HUES64 (cell line): ENCODE data around the gene DLX3. TPM values are rescaled to one million over a fixed set of nuclear protein-coding genes. Genes with fewer than 3 reads are reported as not detected.
A peak's percentile ranks its signal among the peaks of the same experiment; 100 is the strongest.
"Not testable (repeated sequence)": the region's sequence is repeated elsewhere in the genome, so short reads cannot be mapped to it uniquely, and the experiment has no call there.

Experiments
- H3K27ac ChIP-seq: 2 replicates; pipeline ENCODE4 v1.7.0; 2013; ENCODE audit warnings: low read depth, low read length, inconsistent platforms
- H3K27me3 ChIP-seq: 2 replicates; pipeline ENCODE4 v1.6.1; 2013; ENCODE audit warnings: mild to moderate bottlenecking, low read length; ENCODE audit not compliant: insufficient read depth
- H3K36me3 ChIP-seq: 2 replicates; pipeline ENCODE4 v1.6.1; 2013; ENCODE audit warnings: mild to moderate bottlenecking, low read length; ENCODE audit not compliant: insufficient read depth
- H3K4me1 ChIP-seq: 2 replicates; pipeline ENCODE4 v1.6.1; 2013; ENCODE audit warnings: mild to moderate bottlenecking, low read length, moderate library complexity; ENCODE audit not compliant: insufficient read depth
- H3K4me3 ChIP-seq: 2 replicates; pipeline ENCODE4 v1.5.1; 2013; ENCODE audit warnings: mild to moderate bottlenecking, low read length, moderate library complexity
- H3K9ac ChIP-seq: 2 replicates; pipeline ENCODE4 v1.6.1; 2013; ENCODE audit warnings: mild to moderate bottlenecking, low read depth, low read length
- H3K9me3 ChIP-seq: 2 replicates; pipeline ENCODE4 v1.6.1; 2013; ENCODE audit warnings: low read depth, low read length; ENCODE audit not compliant: insufficient read depth
- WGBS: fragments of 150-250, 120-280 bp; methylation state at CpG from one replicate; pipeline ENCODE4 v1.1.7; 2013; ENCODE audit warnings: missing lambda C conversion rate; 5-methylcytosine and 5-hydroxymethylcytosine counted together
- polyA plus RNA-seq, 2 experiments: library from polyadenylated mRNA; stranded (reverse); fragments of 50-300 nt; gene quantifications; one replicate each; pipeline ENCODE4 v1.2.3, GENCODE V29; 2013

DLX3 gene
- 0.40 TPM for polyA plus RNA-seq (2013, experiment 1 of 2)
- polyA plus RNA-seq (2013, experiment 2 of 2) = 0.32 TPM

DNA sequence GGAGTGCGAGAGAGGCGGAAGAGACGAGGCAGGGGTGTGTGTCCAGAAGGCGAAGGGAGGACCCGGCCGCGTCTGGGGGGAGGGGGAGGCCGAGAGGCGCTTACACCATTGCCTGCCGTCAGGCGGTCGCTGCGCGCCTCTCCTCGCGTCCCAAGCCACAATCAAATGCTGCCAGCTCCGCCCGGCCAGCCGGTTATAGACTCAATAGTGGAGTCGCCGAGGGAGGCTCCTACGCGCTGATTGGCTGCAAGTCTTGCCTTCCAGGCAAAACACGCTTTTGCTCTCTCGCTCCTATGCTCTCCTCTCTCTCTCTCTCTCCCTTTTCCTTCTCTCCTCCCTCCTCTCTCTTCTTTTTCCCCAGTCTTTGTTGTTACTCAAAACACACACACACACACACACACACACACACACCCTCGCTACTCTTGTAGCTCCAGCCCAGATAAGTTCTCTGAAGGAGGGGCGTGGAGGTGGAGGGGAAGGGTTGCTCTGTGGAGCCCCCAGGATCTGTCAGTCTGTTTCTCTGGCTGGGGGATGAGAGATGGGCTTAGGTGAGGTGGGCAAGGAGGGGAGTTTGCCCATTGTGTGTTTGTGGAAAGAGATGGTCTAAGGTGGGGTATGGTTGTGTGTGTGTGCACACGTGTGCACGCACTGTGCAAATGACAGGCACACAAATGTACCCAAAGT lies at the start of gene DLX3:
Gene DLX3, minus strand, starts transcription at position 170 of the 684 bp plus-strand sequence. CDS start 226 bp downstream, outside the sequence.
- Histone ChIP-seq H3K36me3 (no peaks in the 10 kb centered on the region), H3K27me3 (peaks cover 90% of the 10 kb centered on the region), H3K9ac (no peak within 1 kb of the TSS), H3K27ac (no peak within 1 kb of the TSS), H3K9me3 (no peaks in the 10 kb centered on the region), H3K4me1 (peaks cover 15% of the 10 kb centered on the region), H3K4me3 (peak within 1 kb of the TSS; percentile 47)
- WGBS = 3% methylated on average over 28 of the region's 29 CpGs

DNA sequence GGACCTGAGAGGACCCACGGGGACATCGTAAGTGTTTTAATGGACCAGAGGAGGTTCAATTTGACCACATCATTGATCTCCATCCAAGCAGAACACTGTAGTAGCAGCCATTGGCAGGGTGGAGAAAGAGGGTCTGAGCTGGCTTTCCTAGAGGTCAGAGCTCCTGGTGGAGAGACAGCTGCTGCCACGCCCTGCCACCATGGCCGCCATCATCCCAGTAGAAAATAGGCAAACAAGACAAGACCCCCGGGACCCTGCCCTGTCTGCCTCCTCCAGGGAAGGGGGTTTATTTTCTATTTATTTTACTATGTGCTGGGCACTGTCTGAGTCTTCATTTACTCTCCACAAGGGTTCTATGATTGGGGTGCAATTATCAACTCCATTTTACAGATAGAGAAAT lies 49.5 kb upstream of the DLX3 start:
- WGBS = 88% methylated on average over 5 of the region's 5 CpGs
- H3K9ac ChIP-seq = no peak overlapping the region

DNA sequence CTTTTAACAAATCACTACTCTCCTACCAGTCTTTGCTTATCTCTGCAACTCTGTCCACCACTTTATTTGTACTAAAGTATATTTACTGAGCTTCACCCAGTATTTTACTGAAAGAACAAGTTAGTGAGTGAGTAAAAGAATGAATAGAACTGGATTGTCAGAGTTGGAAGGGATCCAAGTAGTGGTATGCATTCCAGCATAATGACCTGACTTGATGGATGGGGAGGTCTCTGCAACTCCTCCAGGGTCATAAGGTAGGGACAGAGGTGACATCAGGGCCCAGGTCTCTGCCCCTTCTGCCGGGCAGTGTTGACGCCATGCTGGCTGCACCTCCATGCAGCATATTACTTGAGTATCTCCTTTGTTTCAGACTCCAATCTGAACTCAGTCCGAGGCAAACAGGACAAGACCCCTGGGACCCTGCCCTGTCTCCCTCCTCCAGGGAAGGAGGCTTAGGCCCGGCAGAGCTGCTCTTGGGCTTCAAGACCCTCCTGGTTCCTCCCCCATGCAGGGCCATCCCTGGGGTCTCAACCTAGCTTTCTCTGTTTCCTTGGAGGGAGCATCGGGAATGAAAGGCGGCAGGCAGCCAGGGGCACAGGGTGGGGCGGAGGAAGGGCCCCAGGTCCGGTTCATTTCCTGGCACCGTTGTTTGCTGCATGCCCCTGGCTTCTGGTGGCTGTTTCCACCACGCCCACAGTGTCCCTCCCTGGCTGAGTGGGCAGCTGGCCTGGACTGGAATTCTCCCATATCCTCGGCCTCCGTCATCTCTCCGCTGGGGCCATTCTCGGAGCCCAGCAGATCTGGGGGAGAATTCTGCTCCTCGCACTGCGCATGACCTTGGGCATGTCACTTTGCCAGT lies 48.5 kb upstream of the DLX3 start:
- Histone ChIP-seq H3K27me3 (no peaks in the 10 kb centered on the region), H3K9me3 (no peaks in the 10 kb centered on the region), H3K9ac (no peak overlapping the region), H3K36me3 (no peaks in the 10 kb centered on the region), H3K27ac (no peak overlapping the region), H3K4me1 (peaks cover 10% of the 10 kb centered on the region; the same call in 1 of the 2 replicates), H3K4me3 (no peak overlapping the region)
- WGBS = 88% methylated on average over 16 of the region's 16 CpGs

More for the DNA sequence above, 49.5 kb upstream of the DLX3 start:
- Histone ChIP-seq H3K4me3 (no peak overlapping the region), H3K36me3 (no peaks in the 10 kb centered on the region), H3K27me3 (no peaks in the 10 kb centered on the region), H3K27ac (no peak overlapping the region), H3K4me1 (peaks cover 10% of the 10 kb centered on the region; the same call in 1 of the 2 replicates), H3K9me3 (no peaks in the 10 kb centered on the region)

DNA sequence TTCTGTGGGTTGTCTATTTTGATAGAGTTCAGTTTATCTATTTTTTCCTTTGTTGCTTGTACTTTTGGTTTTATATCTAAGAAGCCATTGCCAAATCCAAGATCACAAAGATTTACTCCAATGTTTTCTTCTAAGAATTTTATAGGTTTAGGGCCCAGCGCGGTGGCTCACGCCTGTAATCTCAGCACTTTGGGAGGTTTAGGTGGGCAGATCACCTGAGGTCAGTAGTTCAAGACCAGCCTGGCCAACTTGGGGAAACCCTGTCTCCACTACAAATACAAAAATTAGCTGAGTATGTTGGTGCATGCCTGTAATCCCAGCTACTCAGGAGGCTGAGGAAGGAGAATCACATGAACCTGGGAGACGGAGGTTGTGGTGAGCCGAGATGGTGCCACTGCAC lies 47.2 kb upstream of the DLX3 start:
- H3K9ac ChIP-seq = no peak overlapping the region
- WGBS = 98% methylated on average over 5 of the region's 5 CpGs
- no peaks in the 10 kb centered on the region for H3K36me3 ChIP-seq
- no peaks in the 10 kb centered on the region for H3K9me3 ChIP-seq
- H3K27ac ChIP-seq = no peak overlapping the region
- no peak overlapping the region for H3K4me3 ChIP-seq
- H3K27me3 ChIP-seq = no peaks in the 10 kb centered on the region
- peaks cover under 1% of the 10 kb centered on the region; the same call in 1 of the 2 replicates for H3K4me1 ChIP-seq

DNA sequence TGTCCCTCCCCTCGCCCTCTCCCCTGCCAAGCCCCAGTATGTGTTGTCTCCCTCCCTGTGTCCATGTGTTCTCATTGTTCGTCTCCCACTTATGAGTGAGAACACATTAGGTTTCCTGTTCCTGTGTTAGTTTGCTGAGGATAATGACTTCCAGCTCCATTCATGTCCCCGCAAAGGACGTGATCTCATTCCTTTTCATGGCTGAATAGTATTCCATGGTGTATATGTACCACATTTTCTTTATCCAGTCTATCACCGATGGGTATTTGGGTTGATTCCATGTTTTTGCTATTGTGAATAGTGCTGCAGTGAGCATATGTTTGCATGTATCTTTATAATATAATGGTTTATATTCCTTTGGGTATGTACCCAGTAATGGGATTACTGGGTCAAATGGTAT lies 45.5 kb upstream of the DLX3 start:
- H3K27ac ChIP-seq, H3K9me3 ChIP-seq, H3K9ac ChIP-seq, H3K4me3 ChIP-seq, H3K36me3 ChIP-seq, H3K27me3 ChIP-seq, H3K4me1 ChIP-seq: not testable (repeated sequence)
- 94% methylated on average over 4 of the region's 5 CpGs for WGBS

DNA sequence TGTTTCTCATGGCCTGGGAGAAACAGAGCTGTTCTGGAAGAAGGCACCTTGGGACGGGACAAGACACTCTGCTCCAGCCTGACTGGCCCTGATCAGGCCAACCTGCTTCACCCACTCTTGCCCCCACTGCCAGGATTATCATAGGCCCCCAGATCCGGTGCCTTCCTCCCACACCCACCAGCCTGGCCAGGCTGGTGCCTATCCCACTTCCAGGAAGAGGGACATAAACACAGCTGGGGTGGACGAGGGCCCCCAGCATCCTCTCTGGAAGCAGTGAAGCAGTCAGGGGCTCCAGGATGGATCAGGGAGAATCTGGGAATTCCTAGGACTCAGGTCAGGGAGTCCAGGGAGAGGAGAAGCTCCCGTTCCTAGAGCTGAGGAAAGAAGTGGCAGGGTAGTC lies 44.0 kb upstream of the DLX3 start:
- 88% methylated on average over 4 of the region's 4 CpGs for WGBS
- Histone ChIP-seq H3K36me3 (no peaks in the 10 kb centered on the region), H3K4me1 (no peaks in the 10 kb centered on the region), H3K9ac (no peak overlapping the region), H3K27me3 (no peaks in the 10 kb centered on the region), H3K4me3 (no peak overlapping the region), H3K9me3 (no peaks in the 10 kb centered on the region), H3K27ac (no peak overlapping the region)

DNA sequence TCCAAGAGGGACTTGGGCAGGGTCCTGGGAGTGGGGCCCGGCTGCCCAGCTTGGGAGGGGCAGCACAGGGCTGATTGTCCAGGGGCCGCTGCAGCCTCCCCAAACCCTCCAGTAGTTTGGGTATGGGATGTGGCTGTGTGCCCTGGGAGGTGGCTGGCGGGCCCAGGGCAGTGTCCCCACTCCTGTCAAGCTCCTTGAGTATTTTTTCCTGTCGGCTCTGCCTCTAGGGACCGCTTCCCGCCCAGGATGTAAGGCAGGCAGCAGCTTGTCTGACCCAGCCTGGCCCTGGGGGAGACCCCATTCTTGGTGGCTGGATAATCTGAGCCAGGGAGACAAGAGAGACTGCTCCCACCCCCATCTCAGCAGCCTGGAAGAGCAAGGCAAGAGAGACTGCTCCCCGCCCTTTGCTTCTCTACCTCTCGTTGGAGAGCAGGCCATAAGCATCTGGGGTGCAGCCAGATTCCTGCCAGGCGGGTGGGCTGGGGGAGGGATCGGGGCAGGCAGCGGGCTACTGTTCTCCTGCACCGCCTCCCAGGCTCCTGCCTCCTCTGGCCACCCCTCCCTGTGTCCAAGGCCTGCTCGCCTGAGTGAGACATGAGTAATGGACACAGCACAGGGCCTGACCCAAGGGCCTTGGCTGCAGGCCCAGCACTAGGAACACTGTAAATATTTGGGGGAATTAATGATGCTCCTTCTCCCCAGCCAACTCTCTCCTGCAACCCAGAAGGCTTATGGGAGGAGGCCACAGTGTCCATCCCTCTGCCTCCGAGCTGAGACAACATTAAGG lies 42.5 kb upstream of the DLX3 start:
- no peaks in the 10 kb centered on the region for H3K4me1 ChIP-seq
- no peak overlapping the region for H3K4me3 ChIP-seq
- WGBS = 86% methylated on average over 14 of the region's 14 CpGs
- no peaks in the 10 kb centered on the region for H3K36me3 ChIP-seq
- no peaks in the 10 kb centered on the region for H3K9me3 ChIP-seq
- H3K27me3 ChIP-seq = no peaks in the 10 kb centered on the region
- H3K9ac ChIP-seq = no peak overlapping the region
- no peak overlapping the region for H3K27ac ChIP-seq

DNA sequence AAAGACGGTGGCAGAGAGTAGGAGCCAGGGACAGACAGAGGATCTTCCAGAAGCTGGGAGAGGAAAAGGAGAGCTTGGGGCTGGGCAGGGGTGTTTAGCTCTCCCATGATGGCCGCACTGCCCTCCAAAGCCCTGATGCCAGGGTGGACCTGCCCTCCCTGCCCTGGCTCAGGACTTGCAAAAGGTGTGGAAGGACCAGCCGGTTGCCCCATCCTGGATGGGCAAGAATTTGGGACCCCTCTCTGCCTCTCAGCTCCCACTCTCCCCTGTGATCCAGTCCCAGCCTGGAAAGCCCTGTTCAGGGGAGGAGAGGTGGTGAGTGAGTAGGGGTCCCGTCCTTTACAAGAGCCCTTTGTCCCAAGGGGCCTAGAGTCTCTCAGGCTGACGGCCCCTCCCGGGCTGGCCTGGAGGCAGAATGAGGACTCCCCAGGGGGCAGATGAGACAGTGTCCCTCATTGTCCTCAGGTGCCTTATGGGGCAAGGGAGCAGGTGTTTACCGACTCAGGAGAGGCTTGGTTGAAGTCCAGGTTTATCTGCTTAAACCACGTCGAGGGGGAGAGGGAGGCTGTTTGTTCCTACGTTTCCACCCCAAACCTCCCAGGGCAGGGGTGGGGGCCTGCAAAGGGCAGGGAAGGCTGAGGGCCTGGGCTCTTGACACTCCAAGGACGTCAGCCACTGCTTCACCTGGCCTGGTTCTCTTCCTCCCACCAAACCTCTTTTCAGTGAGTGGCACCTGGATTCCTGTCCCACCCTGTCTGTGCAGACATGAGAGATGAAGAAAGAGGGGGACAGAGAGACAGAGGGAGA lies 41.6 kb upstream of the DLX3 start:
- Histone ChIP-seq H3K27ac (no peak overlapping the region), H3K4me3 (no peak overlapping the region), H3K9ac (no peak overlapping the region), H3K27me3 (no peaks in the 10 kb centered on the region), H3K4me1 (no peaks in the 10 kb centered on the region), H3K9me3 (no peaks in the 10 kb centered on the region), H3K36me3 (no peaks in the 10 kb centered on the region)
- 75% methylated on average over 11 of the region's 11 CpGs for WGBS

DNA sequence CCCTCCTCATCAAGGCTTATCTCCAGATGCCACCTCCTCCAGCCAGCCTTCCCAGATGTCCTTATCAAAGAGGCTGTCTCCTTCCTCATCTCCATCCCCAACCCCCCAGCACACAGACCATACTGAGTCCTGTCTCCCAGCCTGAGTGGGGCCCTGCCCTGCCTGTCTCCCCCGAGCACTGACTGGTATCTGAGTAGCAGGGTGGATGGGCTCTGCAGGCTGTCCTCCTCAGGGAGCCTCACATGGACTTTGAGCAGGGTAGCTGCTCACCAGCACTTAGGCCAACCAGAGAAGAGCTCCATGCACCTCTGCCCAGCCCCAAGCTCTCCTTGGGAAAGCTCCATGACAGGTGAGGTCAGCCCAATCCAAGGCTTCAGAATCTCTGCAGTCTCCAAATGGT lies 40.9 kb upstream of the DLX3 start:
- H3K4me3 ChIP-seq = no peak overlapping the region
- H3K27ac ChIP-seq = no peak overlapping the region
- 86% methylated on average over 1 of the region's 1 CpG for WGBS
- H3K9me3 ChIP-seq = no peaks in the 10 kb centered on the region
- H3K36me3 ChIP-seq = no peaks in the 10 kb centered on the region
- H3K9ac ChIP-seq = no peak overlapping the region
- no peaks in the 10 kb centered on the region for H3K4me1 ChIP-seq
- no peaks in the 10 kb centered on the region for H3K27me3 ChIP-seq

DNA sequence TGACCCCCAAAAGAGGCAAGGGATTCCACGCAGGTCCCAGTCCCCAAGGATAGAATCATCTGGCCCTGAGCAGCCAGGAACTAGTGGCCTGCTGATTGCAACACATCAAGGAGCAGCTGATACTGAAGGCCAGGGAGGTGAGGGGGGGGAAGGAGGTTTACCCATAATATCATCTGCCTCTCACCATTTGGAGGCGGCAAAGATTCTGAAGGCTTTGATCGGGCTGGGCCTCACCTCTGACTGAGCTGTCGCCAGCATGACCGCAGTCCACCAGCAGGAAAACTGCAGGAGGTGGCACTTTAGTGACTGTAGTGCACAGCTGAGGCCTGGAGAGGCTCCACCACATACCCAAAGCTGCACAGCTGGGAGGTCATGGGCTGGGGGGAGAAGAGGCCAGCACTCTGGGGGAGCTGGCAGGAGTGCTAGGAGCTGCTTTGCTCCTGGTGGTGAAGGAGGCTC lies 40.4 kb upstream of the DLX3 start:
- no peak overlapping the region for H3K9ac ChIP-seq

More for the DNA sequence above, 40.4 kb upstream of the DLX3 start:
- Histone ChIP-seq H3K36me3 (no peaks in the 10 kb centered on the region), H3K27ac (no peak overlapping the region), H3K4me1 (no peaks in the 10 kb centered on the region), H3K27me3 (no peaks in the 10 kb centered on the region), H3K4me3 (no peak overlapping the region), H3K9me3 (no peaks in the 10 kb centered on the region)
- WGBS = 83% methylated on average over 5 of the region's 5 CpGs
